HG02610 (cell line): Measurements from ENCODE around the gene ADCY5.
A peak's percentile ranks its signal among the peaks of the same experiment; 100 is the strongest.

Experiments
- ATAC-seq: cut with Tn5 transposase; IDR thresholded peaks from one replicate; pipeline ENCODE4 v1.9.1; 2021; ENCODE audit warnings: mild to moderate bottlenecking, moderate library complexity; ENCODE audit not compliant: unreplicated experiment

The ADCY5 gene

GRCh38 chr3:123330441-123330991 is 118.4 kb downstream of the ADCY5 start:
- ATAC-seq = no peak

DNA sequence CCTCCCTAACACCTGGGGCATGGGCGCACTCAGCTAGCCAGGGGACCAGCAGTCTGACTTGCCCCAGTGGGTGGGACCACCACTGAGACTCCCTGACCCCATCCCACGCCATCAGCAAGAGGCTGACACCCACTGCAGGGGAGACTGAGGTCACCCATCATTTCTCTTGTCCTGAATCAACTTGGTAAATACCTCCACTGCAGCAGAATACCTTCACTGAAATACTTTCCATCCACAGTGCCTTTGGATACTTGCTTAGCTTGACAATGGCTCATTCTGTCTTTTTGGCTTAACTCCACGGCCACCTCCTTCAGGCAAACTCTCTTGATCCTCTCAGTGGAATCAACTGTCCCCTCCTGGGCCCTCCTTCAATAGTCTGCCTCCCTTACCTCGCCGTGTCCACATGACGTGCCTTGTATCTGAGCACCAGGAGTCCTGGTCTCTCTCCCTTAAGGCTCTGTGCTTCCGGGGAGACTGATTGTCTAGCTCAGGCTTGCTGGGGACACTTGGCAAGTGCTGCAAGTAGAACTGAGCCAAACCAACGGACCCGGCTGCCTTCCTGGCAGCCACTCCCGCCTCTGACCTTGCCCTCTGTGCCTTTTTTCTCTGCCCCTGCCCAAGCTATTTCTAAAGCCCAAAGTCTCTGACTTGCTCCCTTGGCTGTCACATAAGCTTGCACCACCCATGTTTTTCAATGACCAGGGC is 119.1 kb downstream of the ADCY5 start:
- no peak for ATAC-seq

- ATAC-seq = peak; percentile 58
Measured at GRCh38 chr3:123328851-123329635, 119.8 kb downstream of the ADCY5 start.

- ATAC-seq = no peak
Measured at GRCh38 chr3:123327956-123328850, 120.7 kb downstream of the ADCY5 start.

GRCh38 chr3:123327480-123327879 is 121.4 kb downstream of the ADCY5 start:
- ATAC-seq = no peak

GRCh38 chr3:123326531-123326930 is 122.4 kb downstream of the ADCY5 start:
- no peak for ATAC-seq

DNA sequence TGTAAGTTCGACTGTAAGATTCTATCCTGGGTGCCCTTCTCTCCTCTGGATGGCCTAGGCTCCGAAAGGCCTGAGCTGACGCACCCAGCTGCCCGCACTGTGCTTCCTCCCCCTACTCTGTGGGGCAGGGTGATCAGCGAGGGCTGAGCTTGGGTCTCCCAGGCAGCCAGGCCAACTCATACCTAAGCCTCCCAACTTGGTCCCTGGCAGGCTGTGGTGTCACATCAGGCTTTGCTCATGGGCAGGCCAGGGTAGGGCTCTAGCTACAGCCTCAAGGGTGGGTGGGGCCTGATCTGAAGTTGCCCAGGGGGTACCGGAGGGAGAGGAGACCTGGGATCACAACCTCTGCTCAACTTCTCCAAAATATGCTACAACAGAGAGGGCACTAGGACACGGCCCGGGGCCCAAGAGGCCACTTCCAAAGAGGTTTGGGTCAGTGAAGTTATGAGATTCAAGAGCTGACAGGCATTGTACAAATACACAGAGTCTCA is 123.1 kb downstream of the ADCY5 start:
- ATAC-seq = no peak

- no peak for ATAC-seq
Measured at GRCh38 chr3:123324880-123325765, 123.8 kb downstream of the ADCY5 start.

- ATAC-seq = no peak
Measured at GRCh38 chr3:123323781-123324180, 125.1 kb downstream of the ADCY5 start.

GRCh38 chr3:123322866-123323265 is 126.0 kb downstream of the ADCY5 start:
- no peak for ATAC-seq

GRCh38 chr3:123321806-123322205 is 127.1 kb downstream of the ADCY5 start:
- no peak for ATAC-seq

DNA sequence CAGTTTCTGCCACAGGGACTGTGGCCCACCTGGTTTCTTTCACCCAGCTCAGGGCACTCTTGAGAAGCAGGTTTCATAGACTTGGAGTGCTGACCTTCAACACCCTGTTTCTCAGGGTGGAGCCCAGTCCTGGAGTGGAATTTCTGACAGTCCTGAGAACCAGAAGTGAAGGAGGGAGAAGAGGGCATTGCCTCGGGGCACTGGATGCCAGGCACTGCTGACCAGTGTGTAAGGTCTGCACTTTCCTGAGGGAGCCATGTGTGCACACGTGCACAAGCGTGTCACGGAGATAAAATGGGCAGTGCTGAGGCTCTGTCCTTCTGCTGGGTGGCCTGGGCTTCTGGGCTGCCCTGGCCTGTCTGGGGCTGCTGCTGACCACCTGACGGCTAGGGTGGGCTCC is 128.7 kb downstream of the ADCY5 start:
- ATAC-seq = no peak

DNA sequence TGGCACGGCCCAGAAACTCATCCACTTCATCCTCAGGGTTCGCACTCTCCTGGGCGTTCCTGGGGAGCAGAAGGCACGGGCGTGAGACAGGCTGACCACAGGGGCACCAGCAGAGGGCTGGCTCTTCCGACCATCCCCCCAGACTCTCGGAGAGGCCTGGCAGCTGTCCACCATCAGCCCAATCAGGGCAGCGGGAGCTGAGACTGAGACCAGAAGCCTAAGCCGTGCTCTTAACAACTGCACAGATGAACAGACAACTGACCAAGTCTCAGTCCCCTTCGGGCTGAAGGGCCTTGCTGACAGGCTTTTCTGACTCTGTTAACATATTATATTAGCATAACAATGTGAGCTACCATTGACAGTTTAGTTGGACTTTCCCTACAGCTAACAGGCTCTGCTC is 129.1 kb downstream of the ADCY5 start:
- ATAC-seq = no peak

- no peak for ATAC-seq
Measured at GRCh38 chr3:123318374-123318773, 130.5 kb downstream of the ADCY5 start.

DNA sequence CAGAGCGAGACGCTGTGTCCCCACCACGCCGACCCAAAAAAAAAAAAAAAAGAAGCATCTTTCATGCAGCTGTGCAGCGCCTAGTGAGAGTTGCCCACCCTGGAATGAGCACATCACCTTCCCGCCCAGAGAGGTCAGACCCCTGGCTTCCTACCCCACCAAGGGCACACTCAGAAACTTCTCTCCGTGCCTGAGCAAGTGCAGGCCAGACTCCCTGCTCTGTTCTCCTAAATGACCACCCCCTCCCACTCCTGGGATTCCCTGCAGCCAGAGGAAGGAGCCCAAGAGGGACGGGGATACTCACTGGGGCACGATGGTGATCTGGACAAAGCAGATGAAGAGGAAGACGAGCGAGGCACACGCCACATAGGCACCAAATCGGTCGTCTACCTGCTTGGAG is 131.2 kb downstream of the ADCY5 start:
- ATAC-seq = no peak

DNA sequence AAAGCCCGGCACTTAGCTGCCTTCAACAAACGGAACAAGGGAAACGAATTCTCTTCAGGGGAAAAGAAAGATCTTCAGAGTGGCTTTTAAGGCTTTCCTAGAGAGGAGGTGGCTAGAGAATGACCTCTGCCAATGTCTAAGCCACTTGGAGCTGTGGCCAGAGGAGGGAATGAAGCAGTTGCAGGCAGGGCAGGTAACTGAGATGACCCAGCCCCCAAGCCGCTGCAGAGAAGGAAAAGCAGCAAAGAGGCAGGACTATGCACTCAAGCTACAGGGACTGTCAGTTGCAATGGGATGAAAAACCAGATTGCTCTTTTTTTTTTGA is 133.7 kb downstream of the ADCY5 start:
- no peak for ATAC-seq

DNA sequence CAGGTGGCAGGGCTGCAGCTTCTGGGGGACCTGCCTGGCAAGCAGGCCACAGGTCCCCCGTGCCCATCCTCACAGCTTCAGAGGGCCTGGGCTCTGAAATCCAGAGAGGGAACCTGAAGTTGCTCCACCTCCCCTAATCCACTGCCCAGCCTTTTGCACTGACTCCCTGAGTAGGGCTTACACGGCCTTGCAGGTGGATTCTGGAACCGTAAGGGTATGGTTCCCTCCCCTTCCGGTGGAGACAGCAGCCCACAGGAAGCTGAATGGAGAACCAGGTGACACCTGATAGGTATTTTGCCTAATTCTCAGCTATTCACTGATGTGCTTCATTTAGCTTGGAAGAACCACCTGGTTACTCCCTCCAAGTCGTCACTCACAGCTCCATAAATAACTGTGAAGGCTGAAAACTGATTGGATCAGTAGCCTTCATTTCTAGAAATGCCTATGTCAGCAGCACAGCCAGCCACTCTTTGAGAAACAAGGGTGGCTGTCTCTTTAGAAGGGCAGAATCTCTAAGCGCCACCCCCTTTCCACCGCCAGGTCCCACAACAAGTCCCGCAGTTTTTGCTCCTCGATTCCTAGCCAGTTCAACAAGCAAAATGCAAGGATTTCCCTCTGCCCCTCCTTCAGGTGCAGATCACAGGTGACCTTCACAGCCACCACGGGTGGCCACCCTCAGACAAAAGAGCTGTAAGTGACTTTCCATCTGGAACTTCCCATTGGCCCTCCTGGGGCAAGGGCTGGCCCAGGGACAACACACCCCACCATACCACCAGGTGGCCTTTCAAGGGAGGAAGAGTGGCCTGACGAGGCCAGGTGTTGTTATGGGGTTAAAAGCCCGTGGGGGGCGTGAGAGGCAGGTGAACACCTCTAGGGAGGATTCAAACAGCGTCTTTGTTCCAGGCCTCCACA is 134.3 kb downstream of the ADCY5 start:
- ATAC-seq = no peak

DNA sequence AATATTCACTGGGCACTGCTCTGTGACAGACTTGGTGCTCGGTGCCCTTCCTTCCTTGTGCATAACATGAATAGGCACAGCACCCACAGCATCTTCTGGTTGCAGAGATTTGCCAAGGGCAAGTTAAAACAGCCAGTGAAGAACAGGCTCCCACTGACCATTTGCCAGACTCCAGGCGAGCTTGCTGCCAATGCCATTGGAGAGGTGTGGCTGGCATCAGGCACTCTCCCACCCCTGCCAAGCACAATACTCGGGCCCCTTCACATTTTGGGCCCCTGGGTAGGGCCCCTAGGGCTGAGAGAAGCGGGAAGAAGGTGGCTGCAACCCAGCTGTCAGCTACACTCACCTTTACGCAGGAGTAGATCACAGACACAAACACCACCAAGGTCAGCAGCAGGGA is 135.0 kb downstream of the ADCY5 start:
- no peak for ATAC-seq
